NCI-H82 (cell line): Measurements from ENCODE around the gene FAM110A.
"Not testable (repeated sequence)": the region's sequence is repeated elsewhere in the genome, so short reads cannot be mapped to it uniquely, and the experiment has no call there.

Experiments
- DNase-seq: peaks from one replicate; lab custom pipeline; 2025; lab: John Stamatoyannopoulos, UW

The FAM110A gene

GRCh38 chr20:844473-845225 lies 11.1 kb downstream of the FAM110A start:
- DNase-seq = peak; percentile 99

GRCh38 chr20:845226-845868 lies 11.8 kb downstream of the FAM110A start:
- peak; percentile 64 for DNase-seq

GRCh38 chr20:845941-846893 lies 12.7 kb downstream of the FAM110A start:
- DNase-seq = peak; percentile 42

- no peak for DNase-seq
Measured at GRCh38 chr20:846894-847278, 13.4 kb downstream of the FAM110A start.

GRCh38 chr20:848193-848592 lies 14.7 kb downstream of the FAM110A start:
- DNase-seq = peak; percentile 62

- DNase-seq = not testable (repeated sequence)
Measured at GRCh38 chr20:848731-849130, 15.2 kb downstream of the FAM110A start.

GRCh38 chr20:853406-853996 lies 20.0 kb downstream of the FAM110A start:
- DNase-seq = peak; percentile 40

GRCh38 chr20:854601-855000 lies 21.1 kb downstream of the FAM110A start:
- no peak for DNase-seq

- no peak for DNase-seq
Measured at GRCh38 chr20:855466-856360, 22.2 kb downstream of the FAM110A start.

GRCh38 chr20:856361-856775 lies 22.9 kb downstream of the FAM110A start:
- DNase-seq = no peak

- DNase-seq = no peak
Measured at GRCh38 chr20:858011-858410, 24.5 kb downstream of the FAM110A start.

- DNase-seq = no peak
Measured at GRCh38 chr20:859751-860231, 26.3 kb downstream of the FAM110A start.

GRCh38 chr20:860891-861290 lies 27.4 kb downstream of the FAM110A start:
- no peak for DNase-seq

- DNase-seq = no peak
Measured at GRCh38 chr20:865440-865839, 31.9 kb downstream of the FAM110A start.

GRCh38 chr20:868279-868678 lies 34.8 kb downstream of the FAM110A start:
- DNase-seq = no peak

- no peak for DNase-seq
Measured at GRCh38 chr20:869606-870005, 36.1 kb downstream of the FAM110A start.

GRCh38 chr20:870758-871157 lies 37.2 kb downstream of the FAM110A start:
- no peak for DNase-seq

GRCh38 chr20:871436-871835 lies 37.9 kb downstream of the FAM110A start:
- peak; percentile 22 for DNase-seq

- DNase-seq = no peak
Measured at GRCh38 chr20:871948-872347, 38.4 kb downstream of the FAM110A start.

GRCh38 chr20:872855-873520 lies 39.5 kb downstream of the FAM110A start:
- peak; percentile 64 for DNase-seq
